ENCODE measurements around the gene HPD.

HPD gene

DNA sequence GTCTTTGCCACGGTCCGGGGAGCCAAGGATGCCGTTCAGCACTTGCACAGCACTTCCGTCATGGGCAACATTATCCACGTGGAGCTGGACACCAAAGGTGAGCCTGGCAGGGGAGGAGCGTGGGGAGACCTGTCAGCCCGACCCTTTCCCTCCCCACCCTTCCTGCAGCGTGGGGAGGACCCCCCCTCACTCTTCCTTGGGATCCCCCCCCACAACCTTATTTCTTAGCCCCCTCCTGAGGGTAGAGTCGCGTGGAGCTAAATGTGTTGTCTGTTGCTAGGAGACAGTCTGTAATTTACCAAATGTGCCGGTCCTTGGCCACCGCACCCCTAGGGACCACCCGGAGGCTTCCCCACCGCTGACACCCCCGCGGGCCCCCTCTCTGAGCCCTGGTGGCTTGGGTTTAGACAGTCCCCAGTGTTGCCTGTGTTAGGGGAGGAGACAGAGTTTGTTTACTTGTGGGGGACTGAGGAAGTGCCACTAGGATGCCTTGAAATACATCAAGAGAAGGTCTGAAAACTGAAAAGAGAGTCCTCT, 52.6 kb downstream of the HPD start:
- H4K20me1 ChIP-seq (ENCODE audit: control insufficient read depth, insufficient read depth, low read depth, low read length), result peaks cover 13% of the 10 kb centered on the region
- H3K9me3 ChIP-seq (ENCODE audit: control insufficient read depth, insufficient read depth, low read length), result no peaks in the 10 kb centered on the region
- H3K4me2 ChIP-seq (ENCODE audit: low read length), result peak overlapping the region; percentile 99
- H3K27ac ChIP-seq (ENCODE audit: low read depth, low read length), result no peak overlapping the region
- peaks cover 45% of the 10 kb centered on the region for H3K4me1 ChIP-seq (ENCODE audit: control insufficient read depth, low read length)
- peaks cover 29% of the 10 kb centered on the region for H3F3A ChIP-seq (ENCODE audit: control insufficient read depth, insufficient read depth)
- H3K27me3 ChIP-seq (ENCODE audit: control insufficient read depth, low read length), result no peaks in the 10 kb centered on the region; the same call in 1 of the 2 replicates
- TF ChIP-seq, protein P1, sequence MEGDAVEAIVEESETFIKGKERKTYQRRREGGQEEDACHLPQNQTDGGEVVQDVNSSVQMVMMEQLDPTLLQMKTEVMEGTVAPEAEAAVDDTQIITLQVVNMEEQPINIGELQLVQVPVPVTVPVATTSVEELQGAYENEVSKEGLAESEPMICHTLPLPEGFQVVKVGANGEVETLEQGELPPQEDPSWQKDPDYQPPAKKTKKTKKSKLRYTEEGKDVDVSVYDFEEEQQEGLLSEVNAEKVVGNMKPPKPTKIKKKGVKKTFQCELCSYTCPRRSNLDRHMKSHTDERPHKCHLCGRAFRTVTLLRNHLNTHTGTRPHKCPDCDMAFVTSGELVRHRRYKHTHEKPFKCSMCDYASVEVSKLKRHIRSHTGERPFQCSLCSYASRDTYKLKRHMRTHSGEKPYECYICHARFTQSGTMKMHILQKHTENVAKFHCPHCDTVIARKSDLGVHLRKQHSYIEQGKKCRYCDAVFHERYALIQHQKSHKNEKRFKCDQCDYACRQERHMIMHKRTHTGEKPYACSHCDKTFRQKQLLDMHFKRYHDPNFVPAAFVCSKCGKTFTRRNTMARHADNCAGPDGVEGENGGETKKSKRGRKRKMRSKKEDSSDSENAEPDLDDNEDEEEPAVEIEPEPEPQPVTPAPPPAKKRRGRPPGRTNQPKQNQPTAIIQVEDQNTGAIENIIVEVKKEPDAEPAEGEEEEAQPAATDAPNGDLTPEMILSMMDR (IDR thresholded peaks at IDR 0.05; ENCODE audit: low read depth, low read length, poor library complexity, severe bottlenecking), result no peak
- TF ChIP-seq EZH2phosphoT487 (IDR thresholded peaks at IDR 0.05; ENCODE audit: borderline replicate concordance, low read length), result no peak
- H3K79me2 ChIP-seq (ENCODE audit: control insufficient read depth, low read length), result peaks cover 71% of the 10 kb centered on the region
- H3K4me3 ChIP-seq (ENCODE audit: low read length), result peak overlapping the region; percentile 90
- peaks cover 81% of the 10 kb centered on the region for H3K36me3 ChIP-seq (ENCODE audit: control insufficient read depth, low read length)
- no peaks in the 10 kb centered on the region for H3K9me2 ChIP-seq (replicated peaks; ENCODE audit: control insufficient read depth, low read length)

DNA sequence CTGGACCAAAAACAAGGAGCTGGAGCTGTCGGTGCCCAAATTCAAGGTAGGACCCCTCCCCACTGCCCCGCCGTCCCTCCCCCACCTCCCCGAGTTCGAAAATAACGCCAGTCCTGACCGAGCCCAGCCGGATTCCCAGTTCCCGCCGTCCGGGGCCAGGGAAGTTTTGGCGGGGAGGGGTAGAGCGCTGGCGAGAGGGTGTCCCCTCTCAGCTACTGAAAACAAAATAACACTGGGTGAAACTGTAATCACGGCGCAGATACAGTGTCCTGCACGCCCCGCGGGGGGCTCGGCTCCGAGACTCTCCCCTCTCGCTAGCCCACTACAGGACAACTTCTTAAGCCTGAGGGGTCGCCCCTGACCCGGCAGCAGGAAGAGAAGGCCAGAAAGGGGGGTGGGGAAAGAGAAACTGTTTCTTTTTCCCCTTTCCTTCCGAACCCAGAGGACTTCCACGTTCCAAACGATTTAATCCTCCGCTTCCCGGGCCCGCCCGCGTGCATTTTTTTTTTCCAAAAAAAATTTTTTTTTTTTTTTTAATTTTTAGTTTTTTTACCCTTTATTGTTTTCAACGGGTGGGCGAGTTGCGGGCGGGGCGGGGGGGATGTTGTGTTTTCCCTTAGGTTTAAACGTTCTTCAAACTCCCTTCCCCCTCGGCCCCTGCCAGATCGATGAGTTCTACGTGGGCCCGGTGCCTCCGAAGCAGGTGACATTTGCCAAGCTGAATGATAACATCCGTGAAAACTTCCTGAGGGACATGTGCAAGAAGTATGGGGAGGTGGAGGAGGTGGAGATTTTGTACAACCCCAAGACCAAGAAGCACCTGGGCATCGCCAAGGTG, 53.3 kb downstream of the HPD start:
- Histone ChIP-seq H3F3A (ENCODE audit: control insufficient read depth, insufficient read depth) (peaks cover 23% of the 10 kb centered on the region), H3K9me3 (ENCODE audit: control insufficient read depth, insufficient read depth, low read length) (no peaks in the 10 kb centered on the region), H3K4me2 (ENCODE audit: low read length) (peak overlapping the region; percentile 99), H3K79me2 (ENCODE audit: control insufficient read depth, low read length) (peaks cover 70% of the 10 kb centered on the region), H4K20me1 (ENCODE audit: control insufficient read depth, insufficient read depth, low read depth, low read length) (peaks cover 13% of the 10 kb centered on the region), H3K4me3 (ENCODE audit: low read length) (peak overlapping the region; percentile 90), H3K27ac (ENCODE audit: low read depth, low read length) (peak overlapping the region; percentile 63), H3K36me3 (ENCODE audit: control insufficient read depth, low read length) (peaks cover 78% of the 10 kb centered on the region), H3K4me1 (ENCODE audit: control insufficient read depth, low read length) (peaks cover 42% of the 10 kb centered on the region), H3K9me2 (replicated peaks; ENCODE audit: control insufficient read depth, low read length) (no peaks in the 10 kb centered on the region), H3K27me3 (ENCODE audit: control insufficient read depth, low read length) (no peaks in the 10 kb centered on the region; the same call in 1 of the 2 replicates)
- TF ChIP-seq, protein P1 (IDR thresholded peaks at IDR 0.05; ENCODE audit: low read depth, low read length, poor library complexity, severe bottlenecking), result no peak
- TF ChIP-seq EZH2phosphoT487 (IDR thresholded peaks at IDR 0.05; ENCODE audit: borderline replicate concordance, low read length), result no peak

DNA sequence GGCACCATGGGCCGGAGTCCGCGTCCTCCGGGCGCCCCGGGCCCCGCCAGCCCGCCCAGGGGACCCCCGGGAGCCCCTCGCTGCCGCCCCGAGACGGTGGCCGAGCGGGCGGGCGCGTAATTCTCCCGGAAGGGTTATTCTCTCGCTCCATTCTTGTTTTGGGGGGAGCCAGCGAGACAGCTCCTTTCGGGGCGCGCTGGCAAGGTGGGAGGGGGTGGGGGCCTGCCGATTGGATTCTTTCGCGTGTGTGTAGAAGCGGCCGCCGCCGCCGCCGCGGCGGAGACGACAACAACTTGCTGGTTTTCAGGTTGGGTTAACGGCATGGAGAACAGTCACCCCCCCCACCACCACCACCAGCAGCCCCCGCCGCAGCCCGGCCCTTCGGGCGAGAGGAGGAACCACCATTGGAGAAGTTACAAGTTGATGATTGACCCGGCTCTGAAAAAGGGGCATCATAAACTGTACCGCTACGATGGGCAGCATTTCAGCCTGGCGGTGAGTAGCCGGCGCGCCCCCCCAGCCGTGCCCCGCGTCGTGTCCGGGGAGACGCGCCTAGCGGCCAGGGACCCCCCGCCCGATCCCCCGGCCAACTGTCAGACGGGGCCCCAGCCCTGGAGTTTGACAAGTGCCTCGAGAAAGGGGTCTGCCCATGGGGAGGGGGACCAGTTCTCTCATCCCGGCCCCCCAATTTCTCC, 54.1 kb downstream of the HPD start:
- peaks cover 23% of the 10 kb centered on the region for H3F3A ChIP-seq (ENCODE audit: control insufficient read depth, insufficient read depth)
- no peaks in the 10 kb centered on the region for H3K9me3 ChIP-seq (ENCODE audit: control insufficient read depth, insufficient read depth, low read length)
- TF ChIP-seq, protein P1 (IDR thresholded peaks at IDR 0.05; ENCODE audit: low read depth, low read length, poor library complexity, severe bottlenecking), result no peak
- no peak for TF ChIP-seq EZH2phosphoT487 (IDR thresholded peaks at IDR 0.05; ENCODE audit: borderline replicate concordance, low read length)
- H3K4me2 ChIP-seq (ENCODE audit: low read length), result peak overlapping the region; percentile 99
- H3K79me2 ChIP-seq (ENCODE audit: control insufficient read depth, low read length), result peaks cover 75% of the 10 kb centered on the region
- peak overlapping the region; percentile 63 for H3K27ac ChIP-seq (ENCODE audit: low read depth, low read length)
- peaks cover 13% of the 10 kb centered on the region for H4K20me1 ChIP-seq (ENCODE audit: control insufficient read depth, insufficient read depth, low read depth, low read length)
- peaks cover 70% of the 10 kb centered on the region for H3K36me3 ChIP-seq (ENCODE audit: control insufficient read depth, low read length)
- H3K4me3 ChIP-seq (ENCODE audit: low read length), result peak overlapping the region; percentile 90
- H3K27me3 ChIP-seq (ENCODE audit: control insufficient read depth, low read length), result no peaks in the 10 kb centered on the region; the same call in 1 of the 2 replicates
- H3K9me2 ChIP-seq (replicated peaks; ENCODE audit: control insufficient read depth, low read length), result no peaks in the 10 kb centered on the region
- peaks cover 47% of the 10 kb centered on the region for H3K4me1 ChIP-seq (ENCODE audit: control insufficient read depth, low read length)

Data from DOHH2 (cell line).